Uterus (tissue), 4 donors: ENCODE results near the gene CENPO. TPM values are rescaled to one million over a fixed set of nuclear protein-coding genes. Genes with fewer than 3 reads are reported as not detected.
"Not testable (repeated sequence)": the region's sequence is repeated elsewhere in the genome, so short reads cannot be mapped to it uniquely, and the experiment has no call there.

Experiments
- DNase-seq, 2 donors: peaks; one replicate each; pipeline ENCODE4 v3.0.0-alpha.2; 2019 to 2020
- H3K27ac ChIP-seq, 2 donors: fragments of 200-600 bp; sonication (generic); 1 replicate in 1 of 2; 2 replicates in 1 of 2; pipeline ENCODE4 v1.5.1; 2016 to 2018
- H3K27me3 ChIP-seq, 2 donors: fragments of 200-600 bp; sonication (generic); one replicate each; pipeline ENCODE4 v1.5.1; 2018 to 2019; ENCODE audit warnings: control low read depth in 1 of 2
- H3K36me3 ChIP-seq, 2 donors: fragments of 200-600 bp; sonication (generic); one replicate each; pipeline ENCODE4 v1.5.1; 2019; ENCODE audit warnings: control low read depth in 1 of 2
- H3K4me1 ChIP-seq, 2 donors: fragments of 200-600 bp; sonication (generic); one replicate each; pipeline ENCODE4 v1.5.1; 2018 to 2019; ENCODE audit warnings: control low read depth in 1 of 2
- H3K4me3 ChIP-seq, 2 donors: fragments of 200-600 bp; sonication (generic); 1 replicate in 1 of 2; 2 replicates in 1 of 2; pipeline ENCODE4 v1.5.1; 2018 to 2019; ENCODE audit warnings: mild to moderate bottlenecking in 1 of 2
- H3K9me3 ChIP-seq, 2 donors: fragments of 200-600 bp; sonication (generic); one replicate each; pipeline ENCODE4 v1.5.1; 2019; ENCODE audit warnings: control low read depth in 1 of 2
- POLR2A ChIP-seq, 2 donors: fragments of 450-650 bp; IDR thresholded peaks; one replicate each; pipeline ENCODE4 v1.6.1; 2016; ENCODE audit warnings: antibody characterized with exemption in 2 of 2, mild to moderate bottlenecking in 1 of 2, moderate library complexity in 1 of 2
- intact Hi-C: fragments of 100-400 bp; cut with DNase I; formaldehyde crosslinking; loops from one replicate; pipeline ENCODE4 v1.15.1; 2023; ENCODE audit warnings: low total_unique reads
- total RNA-seq, 4 donors: library from RNA; depleted of rRNA in 3 of 4; stranded (reverse); fragments of >200 nt in 3 of 4; gene quantifications; one replicate each; pipeline versions ENCODE4 v1.1.0 to v1.2.4, GENCODE V29; 2014 to 2023
- TF ChIP-seq, protein P1 (sequence below), 4 experiments: fragments of 200-600 bp in 2 of 4; fragments of 450-650 bp in 2 of 4; sonication (generic) in 2 of 4; IDR thresholded peaks; one replicate each; pipeline ENCODE4 v1.5.1; 2016 to 2019; ENCODE audit warnings: antibody characterized with exemption in 4 of 4, mild to moderate bottlenecking in 2 of 4, moderate library complexity in 1 of 4
- donor health status: DM: yes; HTN: yes; CAD: no.

CENPO gene
- total RNA-seq, 4 donors from 2014 or later: 1.0 to 16.0 (median 2.2) TPM

DNA sequence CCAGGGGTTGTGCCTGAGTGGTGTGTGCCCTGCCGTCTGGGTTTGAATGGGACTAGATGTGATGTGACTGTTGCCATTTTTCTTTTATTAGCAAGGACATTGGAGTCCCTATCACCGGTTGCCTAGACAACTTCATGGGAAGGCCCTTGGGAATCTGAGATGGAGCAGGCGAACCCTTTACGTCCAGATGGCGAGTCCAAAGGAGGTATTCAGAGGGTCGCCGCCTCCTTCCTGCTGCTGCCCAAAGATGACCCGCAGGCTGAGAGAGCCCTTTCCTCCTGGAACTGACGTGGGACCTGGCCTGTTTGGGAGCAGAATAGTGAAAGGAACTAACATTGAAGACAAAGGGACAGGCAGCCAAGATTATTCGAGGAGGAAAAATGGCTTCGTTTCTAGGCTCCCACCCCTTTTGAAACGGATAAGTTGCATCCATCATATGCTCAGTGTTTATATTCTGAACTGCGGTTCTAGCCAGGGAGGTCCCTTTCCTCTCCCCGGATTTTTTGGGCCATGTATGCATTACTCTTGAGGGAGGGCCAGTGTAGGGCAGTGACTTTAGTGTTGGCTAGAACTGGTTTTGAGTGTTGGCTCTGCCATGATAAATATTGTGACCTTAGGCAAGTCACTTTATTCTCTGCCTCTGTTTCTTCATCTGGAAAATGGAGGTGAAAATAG, 673 bp downstream of the CENPO start:
- peak overlapping the region; percentile 95 to 99 for H3K27ac ChIP-seq
- intact Hi-C loops: no loop called here

DNA sequence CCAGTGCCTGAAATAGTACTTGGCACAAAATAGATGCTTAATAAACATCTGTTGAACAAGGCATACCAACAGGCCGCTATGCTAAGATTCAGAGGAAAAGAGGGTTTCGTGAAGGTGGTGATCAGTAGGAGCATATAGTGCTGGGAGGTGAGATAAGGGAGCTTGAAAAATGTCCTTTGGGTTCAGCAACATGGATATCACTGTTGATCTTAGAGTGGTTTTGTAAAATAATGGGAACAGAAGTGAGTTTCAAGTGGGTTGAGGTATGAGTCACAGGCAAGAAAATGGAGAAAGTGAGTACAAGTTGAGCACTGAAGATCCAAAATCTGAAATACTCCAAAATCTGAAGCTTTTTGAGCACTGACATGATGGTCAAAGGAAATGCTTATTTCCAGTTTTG, 4.4 kb downstream of the CENPO start:
- no peak for DNase-seq
- Histone ChIP-seq H3K9me3 (no peaks in the 10 kb centered on the region), H3K27ac (no peak overlapping the region), H3K4me3 (no peak overlapping the region), H3K36me3 (no peaks in the 10 kb centered on the region), H3K27me3 (no peaks in the 10 kb centered on the region), H3K4me1 (peaks cover 0 to 6% of the 10 kb centered on the region in 2 donors)
- TF ChIP-seq, protein P1, sequence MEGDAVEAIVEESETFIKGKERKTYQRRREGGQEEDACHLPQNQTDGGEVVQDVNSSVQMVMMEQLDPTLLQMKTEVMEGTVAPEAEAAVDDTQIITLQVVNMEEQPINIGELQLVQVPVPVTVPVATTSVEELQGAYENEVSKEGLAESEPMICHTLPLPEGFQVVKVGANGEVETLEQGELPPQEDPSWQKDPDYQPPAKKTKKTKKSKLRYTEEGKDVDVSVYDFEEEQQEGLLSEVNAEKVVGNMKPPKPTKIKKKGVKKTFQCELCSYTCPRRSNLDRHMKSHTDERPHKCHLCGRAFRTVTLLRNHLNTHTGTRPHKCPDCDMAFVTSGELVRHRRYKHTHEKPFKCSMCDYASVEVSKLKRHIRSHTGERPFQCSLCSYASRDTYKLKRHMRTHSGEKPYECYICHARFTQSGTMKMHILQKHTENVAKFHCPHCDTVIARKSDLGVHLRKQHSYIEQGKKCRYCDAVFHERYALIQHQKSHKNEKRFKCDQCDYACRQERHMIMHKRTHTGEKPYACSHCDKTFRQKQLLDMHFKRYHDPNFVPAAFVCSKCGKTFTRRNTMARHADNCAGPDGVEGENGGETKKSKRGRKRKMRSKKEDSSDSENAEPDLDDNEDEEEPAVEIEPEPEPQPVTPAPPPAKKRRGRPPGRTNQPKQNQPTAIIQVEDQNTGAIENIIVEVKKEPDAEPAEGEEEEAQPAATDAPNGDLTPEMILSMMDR (IDR thresholded peaks at IDR 0.05): no peak
- no peak for TF ChIP-seq POLR2A (IDR thresholded peaks at IDR 0.05)
- intact Hi-C loops: no loop called here

More for the DNA sequence above, 673 bp downstream of the CENPO start:
- H3K27me3 ChIP-seq: no peaks in the 10 kb centered on the region
- H3K36me3 ChIP-seq: no peaks in the 10 kb centered on the region
- DNase-seq: no peak
- peaks cover 0 to 6% of the 10 kb centered on the region in 2 donors for H3K4me1 ChIP-seq
- peak overlapping the region; percentile 75 to 84 for H3K4me3 ChIP-seq
- TF ChIP-seq, protein P1 (IDR thresholded peaks at IDR 0.05): no peak
- TF ChIP-seq POLR2A (IDR thresholded peaks at IDR 0.05): no peak
- H3K9me3 ChIP-seq: no peaks in the 10 kb centered on the region

DNA sequence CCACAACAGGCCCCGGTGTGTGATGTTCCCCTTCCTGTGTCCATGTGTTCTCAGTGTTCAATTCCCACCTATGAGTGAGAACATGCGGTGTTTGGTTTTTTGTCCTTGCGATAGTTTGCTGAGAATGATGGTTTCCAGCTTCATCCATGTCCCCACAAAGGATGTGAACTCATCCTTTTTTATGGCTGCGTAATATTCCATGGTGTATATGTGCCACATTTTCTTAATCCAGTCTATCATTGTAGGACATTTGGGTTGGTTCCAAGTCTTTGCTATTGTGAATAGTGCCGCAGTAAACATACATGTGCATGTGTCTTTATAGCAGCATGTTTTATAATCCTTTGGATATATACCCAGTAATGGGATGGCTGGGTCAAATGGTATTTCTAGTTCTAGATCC, 7.3 kb downstream of the CENPO start:
- DNase-seq, H3K9me3 ChIP-seq, H3K27ac ChIP-seq, H3K4me1 ChIP-seq, H3K27me3 ChIP-seq, H3K36me3 ChIP-seq, intact Hi-C loops, H3K4me3 ChIP-seq: not testable (repeated sequence)

DNA sequence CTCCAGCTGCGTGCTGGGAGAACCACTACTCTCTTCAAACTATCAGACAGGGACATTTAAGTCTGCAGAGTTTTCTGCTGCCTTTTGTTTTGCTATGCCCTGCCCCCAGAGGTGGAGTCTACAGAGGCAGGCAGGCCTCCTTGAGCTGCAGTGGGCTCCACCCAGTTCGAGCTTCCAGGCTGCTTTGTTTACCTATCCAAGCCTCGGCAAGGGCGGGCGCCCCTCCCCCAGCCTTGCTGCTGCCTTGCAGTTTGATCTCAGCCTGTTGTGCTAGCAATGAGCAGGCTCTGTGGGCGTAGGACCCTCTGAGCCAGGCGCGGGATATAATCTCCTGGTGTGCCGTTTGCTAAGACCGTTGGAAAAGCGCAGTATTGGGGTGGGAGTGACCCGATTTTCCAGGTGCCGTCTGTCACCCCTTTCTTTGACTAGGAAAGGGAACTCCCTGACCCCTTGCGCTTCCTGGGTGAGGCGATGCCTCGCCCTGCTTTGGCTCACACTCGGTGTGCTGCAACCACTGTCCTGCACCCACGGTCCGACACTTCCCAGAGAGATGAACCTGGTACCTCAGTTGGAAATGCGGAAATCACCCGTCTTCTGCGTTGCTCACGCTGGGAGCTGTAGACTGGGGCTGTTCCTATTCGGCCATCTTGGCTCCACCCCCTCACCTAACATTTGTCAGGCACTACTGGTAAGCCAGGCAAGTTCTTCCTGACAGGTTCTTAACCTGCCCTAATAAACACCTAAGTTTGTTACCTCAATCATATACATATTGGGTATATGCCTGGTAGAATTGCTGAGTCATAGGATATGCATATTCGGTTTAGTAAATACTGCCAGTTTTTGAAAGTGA, 12.8 kb downstream of the CENPO start:
- H3K27ac ChIP-seq, H3K4me3 ChIP-seq, H3K4me1 ChIP-seq, H3K9me3 ChIP-seq, H3K36me3 ChIP-seq, H3K27me3 ChIP-seq, DNase-seq, intact Hi-C loops: not testable (repeated sequence)

DNA sequence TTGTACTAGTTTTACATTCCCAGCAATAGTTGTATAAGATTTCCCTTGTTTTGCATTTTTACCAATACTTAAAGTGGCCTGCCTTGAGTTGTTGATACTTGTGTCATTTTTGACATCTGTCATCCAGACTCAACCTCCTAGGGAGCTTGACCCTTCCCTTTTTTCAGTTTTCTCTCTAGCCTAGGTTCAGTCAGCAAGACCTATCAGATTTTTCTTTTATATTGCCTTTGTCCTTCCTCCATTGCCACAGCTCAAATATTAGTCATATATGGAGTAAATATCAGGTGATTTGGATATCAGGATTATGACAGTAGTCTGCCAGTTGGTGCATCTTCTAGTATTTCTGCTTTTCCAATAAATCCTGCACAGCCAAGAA, 13.4 kb downstream of the CENPO start:
- TF ChIP-seq, protein P1 (IDR thresholded peaks at IDR 0.05): no peak
- no peak for TF ChIP-seq POLR2A (IDR thresholded peaks at IDR 0.05)
- Histone ChIP-seq H3K27me3 (no peaks in the 10 kb centered on the region), H3K27ac (no peak overlapping the region), H3K4me3 (no peak overlapping the region), H3K9me3 (no peaks in the 10 kb centered on the region), H3K4me1 (no peaks in the 10 kb centered on the region), H3K36me3 (no peaks in the 10 kb centered on the region)
- no peak for DNase-seq
- intact Hi-C loops: no loop called here

DNA sequence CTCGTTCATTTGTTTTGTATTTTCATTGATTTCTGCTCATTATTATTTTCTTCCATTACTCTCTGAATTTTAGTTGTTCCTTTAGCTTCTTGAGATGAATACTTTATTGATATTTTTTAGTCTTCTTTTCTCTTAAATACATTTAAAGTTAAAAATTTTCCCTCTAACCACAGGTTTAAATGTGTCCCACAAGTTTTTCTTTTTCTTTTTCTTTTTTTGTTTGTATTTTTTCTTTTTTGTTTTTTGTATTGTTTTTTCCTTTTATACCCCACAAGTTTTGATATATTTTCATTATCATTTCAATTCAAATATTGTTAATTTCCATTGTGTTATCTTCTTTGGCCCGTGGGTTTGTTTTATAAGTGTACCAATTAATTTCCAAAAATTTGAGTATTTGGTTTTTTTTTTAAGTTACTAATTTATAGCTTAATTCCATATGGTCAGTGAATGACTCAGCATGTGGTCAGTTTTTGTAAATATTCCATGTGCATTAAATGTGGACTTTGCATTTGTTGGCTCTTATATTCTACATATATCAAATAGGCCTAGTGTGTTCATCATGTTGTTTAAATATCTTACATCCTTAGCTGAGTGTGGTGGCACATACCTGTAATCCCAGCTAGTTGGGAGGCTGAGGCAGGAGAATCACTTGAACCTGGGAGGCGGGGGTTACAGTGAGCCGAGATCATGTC, 16.2 kb downstream of the CENPO start:
- Histone ChIP-seq H3K4me3 (no peak overlapping the region), H3K36me3 (no peaks in the 10 kb centered on the region), H3K27ac (no peak overlapping the region), H3K9me3 (no peaks in the 10 kb centered on the region), H3K27me3 (no peaks in the 10 kb centered on the region), H3K4me1 (no peaks in the 10 kb centered on the region)
- no peak for TF ChIP-seq POLR2A (IDR thresholded peaks at IDR 0.05)
- TF ChIP-seq, protein P1 (IDR thresholded peaks at IDR 0.05): no peak
- intact Hi-C loops: no loop called here
- no peak for DNase-seq
